SK-N-SH (cell line): ENCODE data around the gene HECTD2. TPM values are rescaled to one million over a fixed set of nuclear protein-coding genes. Genes with fewer than 3 reads are reported as not detected.

Experiments
- CTCF ChIA-PET: fragments of 300-600, 350-600 bp; formaldehyde crosslinking; extraction: SDS; loops from one replicate; lab custom pipeline; 2021; lab: Yijun Ruan, JAX
- POLR2A ChIA-PET: fragments of 350-600 bp; sonication (Branson Sonifier 250); formaldehyde crosslinking; extraction: SDS; loops from one replicate; lab custom pipeline; 2020; ENCODE audit warnings: antibody characterized with exemption, inconsistent platforms; lab: Yijun Ruan, JAX
- DNase-seq: peaks from one replicate; pipeline ENCODE4 v3.0.0; 2012
- H2AFZ ChIP-seq: fragments of 200-600 bp; sonication (generic); 2 replicates; pipeline ENCODE4 v1.8.1; 2016; ENCODE audit warnings: antibody characterized with exemption, mild to moderate bottlenecking, low read depth
- H3F3A ChIP-seq: fragments of 200-600 bp; sonication (generic); replicated peaks from 2 replicates; pipeline ENCODE3; 2016; ENCODE audit warnings: antibody characterized with exemption, mild to moderate bottlenecking; ENCODE audit not compliant: insufficient read depth
- H3K27ac ChIP-seq, 2 experiments: fragments of 200-500 bp in 1 of 2; fragments of 200-600 bp in 1 of 2; sonication (Bioruptor generic) in 1 of 2; sonication (generic), shearing (Covaris generic) in 1 of 2; 2 replicates each; pipeline versions ENCODE4 v1.5.1 to v1.6.1; 2014 to 2016; ENCODE audit warnings: low read depth in 2 of 2, inconsistent platforms in 1 of 2, low read length in 1 of 2, mild to moderate bottlenecking in 1 of 2, mixed read lengths in 1 of 2
- H3K27me3 ChIP-seq: fragments of 200-600 bp; sonication (generic), shearing (Covaris generic); 2 replicates; pipeline ENCODE4 v1.6.1; 2016; ENCODE audit warnings: mixed run types; ENCODE audit not compliant: insufficient read depth
- H3K36me3 ChIP-seq, 2 experiments: fragments of 200-500 bp in 1 of 2; fragments of 200-600 bp in 1 of 2; sonication (Bioruptor generic) in 1 of 2; sonication (generic) in 1 of 2; replicated peaks in 1 of 2; 2 replicates each; pipeline versions ENCODE3 to v1.5.1; 2014 to 2016; ENCODE audit warnings: low read length in 1 of 2, mild to moderate bottlenecking in 1 of 2; ENCODE audit not compliant: insufficient read depth in 2 of 2, control insufficient read depth in 1 of 2
- H3K4me1 ChIP-seq, 2 experiments: fragments of 200-500 bp in 1 of 2; fragments of 200-600 bp in 1 of 2; sonication (Bioruptor generic) in 1 of 2; sonication (generic), shearing (Covaris generic) in 1 of 2; 2 replicates each; pipeline versions ENCODE4 v1.5.1 to v1.6.1; 2014 to 2016; ENCODE audit warnings: low read depth in 1 of 2, low read length in 1 of 2, mixed run types in 1 of 2; ENCODE audit not compliant: insufficient read depth in 2 of 2, control insufficient read depth in 1 of 2
- H3K4me2 ChIP-seq: fragments of 200-600 bp; sonication (generic), shearing (Covaris generic); 2 replicates; pipeline ENCODE4 v1.6.1; 2017; ENCODE audit warnings: mixed run types
- H3K4me3 ChIP-seq, 2 experiments: fragments of 200-500 bp in 1 of 2; fragments of 200-600 bp in 1 of 2; sonication (Bioruptor generic) in 1 of 2; sonication (generic), shearing (Covaris generic) in 1 of 2; 2 replicates each; pipeline versions ENCODE4 v1.5.1 to v1.8.1; 2014 to 2016; ENCODE audit warnings: low read depth in 2 of 2, inconsistent platforms in 1 of 2, low read length in 1 of 2, mild to moderate bottlenecking in 1 of 2, mixed read lengths in 1 of 2, moderate library complexity in 1 of 2
- H3K79me2 ChIP-seq: fragments of 200-600 bp; sonication (generic); 2 replicates; pipeline ENCODE4 v1.8.1; 2017; ENCODE audit warnings: mild to moderate bottlenecking; ENCODE audit not compliant: insufficient read depth
- H3K9ac ChIP-seq: fragments of 200-600 bp; sonication (generic); 2 replicates; pipeline ENCODE4 v1.6.1; 2017; ENCODE audit warnings: mixed run types
- H3K9me2 ChIP-seq: fragments of 200-600 bp; sonication (generic); 2 replicates; pipeline ENCODE4 v1.6.1; 2017; ENCODE audit warnings: mixed run types
- H3K9me3 ChIP-seq: fragments of 200-600 bp; sonication (generic); 2 replicates; pipeline ENCODE4 v1.6.1; 2017; ENCODE audit warnings: mixed run types, mild to moderate bottlenecking, moderate library complexity
- H4K20me1 ChIP-seq: fragments of 200-600 bp; sonication (generic); 2 replicates; pipeline ENCODE4 v1.6.1; 2017; ENCODE audit warnings: mild to moderate bottlenecking, mixed run types; ENCODE audit not compliant: insufficient read depth
- CHD2 ChIP-seq: fragments of 150-350 bp; IDR thresholded peaks from 2 replicates; pipeline ENCODE4 v1.6.1; 2018; ENCODE audit warnings: low read length; ENCODE audit not compliant: partially characterized antibody
- CTCF ChIP-seq: fragments of 200-600 bp; sonication (generic); IDR thresholded peaks from 2 replicates; pipeline ENCODE4 v1.6.1; 2017; ENCODE audit warnings: antibody characterized with exemption, mild to moderate bottlenecking, moderate library complexity
- EP300 ChIP-seq, 2 experiments: IDR thresholded peaks; 2 replicates each; pipeline versions ENCODE4 v1.4.0 to v1.6.1; 2012; ENCODE audit warnings: borderline replicate concordance in 1 of 2, low read depth in 1 of 2, low read length in 1 of 2
- EZH2phosphoT487 ChIP-seq: fragments of 200-600 bp; sonication (generic); IDR thresholded peaks from 2 replicates; pipeline ENCODE4 v1.6.1; 2017; ENCODE audit warnings: low read depth, mixed run types, mild to moderate bottlenecking, antibody characterized with exemption, moderate library complexity, borderline replicate concordance
- FOXJ3 ChIP-seq: sonication (generic); formaldehyde crosslinking; IDR thresholded peaks from 2 replicates; pipeline ENCODE4 v1.5.1; 2020; ENCODE audit warnings: mild to moderate bottlenecking, missing genetic modification reagents
- FOXM1 ChIP-seq: IDR thresholded peaks from 2 replicates; pipeline ENCODE4 v1.4.0; 2012; ENCODE audit warnings: low read depth, mild to moderate bottlenecking
- GATA2 ChIP-seq: sonication (generic); formaldehyde crosslinking; IDR thresholded peaks from 2 replicates; pipeline ENCODE4 v1.5.0; 2020; ENCODE audit warnings: mild to moderate bottlenecking, missing genetic modification reagents
- JUND ChIP-seq: IDR thresholded peaks from 2 replicates; pipeline ENCODE4 v1.4.0; 2012
- MEF2A ChIP-seq: IDR thresholded peaks from 2 replicates; pipeline ENCODE4 v1.4.0; 2012; ENCODE audit warnings: low read depth, borderline replicate concordance
- MXI1 ChIP-seq: IDR thresholded peaks from 2 replicates; pipeline ENCODE4 v1.6.1; 2012; ENCODE audit warnings: mild to moderate bottlenecking, low read depth, low read length, improper control_type of control experiment
- NFIC ChIP-seq: IDR thresholded peaks from 2 replicates; pipeline ENCODE4 v1.4.0; 2012; ENCODE audit warnings: borderline replicate concordance
- PBX3 ChIP-seq: IDR thresholded peaks from 2 replicates; pipeline ENCODE4; 2012
- POLR2AphosphoS5 ChIP-seq: IDR thresholded peaks from 2 replicates; pipeline ENCODE4 v1.6.1; 2012; ENCODE audit warnings: low read depth, low read length
- RAD21 ChIP-seq: IDR thresholded peaks from 2 replicates; pipeline ENCODE4 v1.6.1; 2012; ENCODE audit warnings: mild to moderate bottlenecking, low read length
- REST ChIP-seq: IDR thresholded peaks from 2 replicates; pipeline ENCODE4 v1.6.1; 2012; ENCODE audit warnings: mild to moderate bottlenecking, low read depth, low read length, moderate library complexity
- SIN3A ChIP-seq: IDR thresholded peaks from 2 replicates; pipeline ENCODE4 v1.6.1; 2012; ENCODE audit warnings: low read depth, mild to moderate bottlenecking, low read length, moderate library complexity, borderline replicate concordance
- SMC3 ChIP-seq: IDR thresholded peaks from 2 replicates; pipeline ENCODE4 v1.6.1; 2012; ENCODE audit warnings: low read depth, low read length, improper control_type of control experiment
- TEAD4 ChIP-seq: IDR thresholded peaks from 2 replicates; pipeline ENCODE4 v1.4.0; 2012; ENCODE audit warnings: mild to moderate bottlenecking, borderline replicate concordance; ENCODE audit not compliant: insufficient read depth
- USF2 ChIP-seq: fragments of 150-350 bp; IDR thresholded peaks from 2 replicates; pipeline ENCODE4 v1.6.1; 2017; ENCODE audit warnings: antibody characterized with exemption, low read length, low read depth, borderline replicate concordance
- YY1 ChIP-seq: IDR thresholded peaks from 2 replicates; pipeline ENCODE4 v1.4.0; 2012; ENCODE audit warnings: low read depth, mild to moderate bottlenecking
- WGBS: methylation state at CpG from one replicate; pipeline ENCODE4 v1.1.6; 2017; ENCODE audit warnings: low lambda C conversion rate; 5-methylcytosine and 5-hydroxymethylcytosine counted together
- polyA plus RNA-seq, 3 experiments: library from polyadenylated mRNA; depleted of rRNA; stranded (reverse); fragments of >200 nt; gene quantifications; 2 replicates each; pipeline ENCODE4 v1.2.3, GENCODE V29; 2012

The HECTD2 gene
- polyA plus RNA-seq, 1 of the 3 experiments (the other 2 are of a cell fraction) = 4.1 TPM

DNA sequence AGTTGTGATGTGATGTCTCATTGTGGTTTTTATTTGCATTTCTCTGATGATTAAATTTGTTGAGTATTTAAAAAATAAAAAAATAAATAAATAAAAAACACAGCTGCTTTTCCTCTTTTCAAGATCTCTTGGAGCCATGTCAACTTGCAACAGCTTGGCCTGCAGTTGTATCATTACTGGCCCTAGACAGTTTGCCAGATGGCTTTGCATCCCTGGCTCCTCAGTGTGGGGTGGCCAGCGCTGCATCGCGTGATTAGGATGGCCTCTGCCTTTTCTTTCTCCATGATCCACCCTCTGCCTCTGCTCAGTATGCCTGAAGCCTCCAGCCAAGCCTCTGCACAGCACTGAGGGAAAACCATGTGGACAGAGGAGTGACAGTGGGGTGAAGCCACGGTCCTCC lies 126.0 kb downstream of the HECTD2 start:
- H3K9me3 ChIP-seq = no peaks in the 10 kb centered on the region
- ChIA-PET CTCF (interaction anchor here (0.9 kb wide), 1 partner anchor 16 kb away, joined by 3 read pairs; no protein-coding TSS in a partner anchor), POLR2A (no interaction called here)
- H3K27ac ChIP-seq = no peak overlapping the region
- H3K27me3 ChIP-seq = no peaks in the 10 kb centered on the region
- no peaks in the 10 kb centered on the region for H3K36me3 ChIP-seq
- TF ChIP-seq USF2 (no peak), CTCF (no peak), GATA2 (no peak), CHD2 (no peak), MEF2A (no peak), PBX3 (no peak)
- DNase-seq = no peak
- no peaks in the 10 kb centered on the region for H4K20me1 ChIP-seq
- H3K4me2 ChIP-seq = no peak overlapping the region
- 68% methylated on average over 4 of the region's 4 CpGs for WGBS
- H3K9me2 ChIP-seq = no peaks in the 10 kb centered on the region
- no peaks in the 10 kb centered on the region for H3K79me2 ChIP-seq
- H3K4me3 ChIP-seq = no peak overlapping the region
- peaks cover 0 to 5% of the 10 kb centered on the region in 2 experiments; a peak in 2 of 4 replicates for H3K4me1 ChIP-seq
- no peak overlapping the region for H3K9ac ChIP-seq
- no peak overlapping the region for H2AFZ ChIP-seq
- H3F3A ChIP-seq = no peaks in the 10 kb centered on the region

DNA sequence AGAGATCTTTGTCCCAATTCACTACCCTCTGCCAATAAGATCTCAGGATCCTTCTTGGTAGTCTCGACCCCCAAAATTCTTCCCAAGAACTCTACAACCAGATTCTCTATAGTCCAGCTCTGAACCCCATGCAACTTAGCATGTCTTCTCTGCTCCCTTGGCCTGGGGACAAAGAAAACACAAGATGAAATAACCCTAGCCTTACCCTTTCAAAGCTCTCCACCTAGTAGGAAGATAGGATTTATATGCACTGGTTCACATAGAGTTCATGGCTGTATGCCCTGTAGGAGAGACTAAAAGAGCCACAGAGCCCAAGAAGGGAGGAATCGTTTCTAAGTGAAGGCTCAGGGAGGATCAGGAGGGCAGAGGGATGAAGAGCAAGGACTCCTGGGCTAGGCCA lies 126.6 kb downstream of the HECTD2 start:
- no peak for DNase-seq
- POLR2A ChIA-PET = no interaction called here
- Histone ChIP-seq H3K36me3 (no peaks in the 10 kb centered on the region), H3K9ac (no peak overlapping the region), H3K9me2 (no peaks in the 10 kb centered on the region), H3K9me3 (no peaks in the 10 kb centered on the region), H2AFZ (no peak overlapping the region), H4K20me1 (no peaks in the 10 kb centered on the region), H3K27me3 (no peaks in the 10 kb centered on the region), H3K4me2 (no peak overlapping the region), H3K4me1 (peaks cover 0 to 5% of the 10 kb centered on the region in 2 experiments; a peak in 2 of 4 replicates), H3K4me3 (no peak overlapping the region), H3F3A (no peaks in the 10 kb centered on the region), H3K79me2 (no peaks in the 10 kb centered on the region), H3K27ac (no peak overlapping the region)
- 38% methylated on average over 2 of the region's 2 CpGs for WGBS
- CTCF ChIA-PET = no interaction called here
- TF ChIP-seq YY1 (no peak), NFIC (no peak), JUND (no peak), FOXM1 (no peak), EZH2phosphoT487 (no peak), GATA2 (no peak), MEF2A (no peak), EP300 (IDR thresholded peaks at IDR 0.05; ENCODE audit: borderline replicate concordance in 1 of 2, low read depth in 1 of 2, low read length in 1 of 2) (no peak), RAD21 (no peak), FOXJ3 (no peak), MXI1 (no peak), PBX3 (no peak), REST (no peak), TEAD4 (no peak), SMC3 (no peak), SIN3A (no peak), POLR2AphosphoS5 (no peak)
